CD14-positive monocyte (primary cell): Measurements from ENCODE around the gene IDH2. TPM values are rescaled to one million over a fixed set of nuclear protein-coding genes. Genes with fewer than 3 reads are reported as not detected.

ENCODE experiments used
- DNase-seq, 3 donors: peaks; one replicate each; pipeline ENCODE4 v3.0.0-alpha.2; 2011 to 2022
- H2AFZ ChIP-seq: 2 replicates; pipeline ENCODE4 v1.6.0; 2012; ENCODE audit warnings: mild to moderate bottlenecking, low read depth, low read length, inconsistent platforms; ENCODE audit not compliant: insufficient read depth, poor library complexity, severe bottlenecking
- H3K27ac ChIP-seq, 2 donors: 1 replicate in 1 of 2; 2 replicates in 1 of 2; pipeline ENCODE4 v1.5.1; 2012 to 2013; ENCODE audit warnings: low read length in 2 of 2, control low read depth in 1 of 2, inconsistent platforms in 1 of 2, low read depth in 1 of 2, mild to moderate bottlenecking in 1 of 2
- H3K27me3 ChIP-seq, 2 donors: one replicate each; pipeline versions ENCODE4 v1.6.0 to v1.6.1; 2011 to 2013; ENCODE audit warnings: low read length in 2 of 2; ENCODE audit not compliant: control insufficient read depth in 2 of 2, insufficient read depth in 2 of 2
- H3K36me3 ChIP-seq, 2 donors: replicated peaks in 1 of 2; 1 replicate in 1 of 2; 2 replicates in 1 of 2; pipeline versions ENCODE4 v1.5.1 to v1.6.1; 2012 to 2013; ENCODE audit warnings: low read length in 2 of 2, control low read depth in 1 of 2, inconsistent platforms in 1 of 2, mild to moderate bottlenecking in 1 of 2; ENCODE audit not compliant: insufficient read depth in 2 of 2, control insufficient read depth in 1 of 2
- H3K4me1 ChIP-seq, 2 donors: 1 replicate in 1 of 2; 2 replicates in 1 of 2; pipeline versions ENCODE4 v1.5.1 to v1.6.1; 2012 to 2013; ENCODE audit warnings: low read length in 2 of 2, control low read depth in 1 of 2, inconsistent platforms in 1 of 2, mild to moderate bottlenecking in 1 of 2, moderate library complexity in 1 of 2; ENCODE audit not compliant: insufficient read depth in 2 of 2, control insufficient read depth in 1 of 2
- H3K4me2 ChIP-seq: replicated peaks from 2 replicates; pipeline ENCODE3; 2012; ENCODE audit warnings: low read length, moderate library complexity, mild to moderate bottlenecking; ENCODE audit not compliant: poor library complexity, severe bottlenecking; ENCODE audit errors: extremely low read depth
- H3K4me3 ChIP-seq, 3 experiments: fragments of 200-600 bp in 1 of 3; sonication (generic) in 1 of 3; replicated peaks in 1 of 3; 1 replicate in 2 of 3; 2 replicates in 1 of 3; pipeline ENCODE4 v1.5.1; 2011 to 2013; ENCODE audit warnings: low read length in 3 of 3, mild to moderate bottlenecking in 3 of 3, control low read depth in 2 of 3, low read depth in 2 of 3, inconsistent platforms in 1 of 3, moderate library complexity in 1 of 3
- H3K79me2 ChIP-seq: 2 replicates; pipeline ENCODE4 v1.6.0; 2012; ENCODE audit warnings: mild to moderate bottlenecking, control low read depth, inconsistent platforms, low read length, moderate library complexity; ENCODE audit not compliant: insufficient read depth
- H3K9ac ChIP-seq: 2 replicates; pipeline ENCODE4 v1.6.0; 2017; ENCODE audit warnings: low read length, mild to moderate bottlenecking; ENCODE audit not compliant: insufficient read depth, poor library complexity, severe bottlenecking
- H3K9me3 ChIP-seq, 2 donors: replicated peaks in 1 of 2; 1 replicate in 1 of 2; 2 replicates in 1 of 2; pipeline versions ENCODE4 v1.5.1 to v1.6.1; 2012 to 2013; ENCODE audit warnings: low read length in 2 of 2, control low read depth in 1 of 2; ENCODE audit not compliant: control insufficient read depth in 1 of 2, insufficient read depth in 1 of 2
- H4K20me1 ChIP-seq: 2 replicates; pipeline ENCODE4 v1.6.0; 2012; ENCODE audit warnings: mild to moderate bottlenecking, low read length, control low read depth, moderate library complexity; ENCODE audit not compliant: insufficient read depth
- H3K27ac Mint-ChIP-seq, 7 donors: one replicate each; pipeline ENCODE4 v1.8.0; 2020; ENCODE audit warnings: mild to moderate bottlenecking in 7 of 7, mixed read lengths in 7 of 7, moderate library complexity in 6 of 7, inconsistent platforms in 2 of 7
- H3K27me3 Mint-ChIP-seq, 3 donors: one replicate each; pipeline ENCODE4 v1.8.0; 2021 to 2022; ENCODE audit warnings: low read depth in 3 of 3, mild to moderate bottlenecking in 3 of 3, mixed read lengths in 3 of 3, moderate library complexity in 3 of 3, inconsistent platforms in 1 of 3
- H3K36me3 Mint-ChIP-seq, 2 donors: one replicate each; pipeline ENCODE4 v1.8.0; 2020; ENCODE audit warnings: mixed read lengths in 2 of 2, inconsistent platforms in 1 of 2, mild to moderate bottlenecking in 1 of 2
- H3K4me1 Mint-ChIP-seq: one replicate; pipeline ENCODE4 v1.8.0; 2020; ENCODE audit warnings: mild to moderate bottlenecking, mixed read lengths
- H3K4me3 Mint-ChIP-seq, 2 donors: one replicate each; pipeline ENCODE4 v1.8.0; 2020; ENCODE audit warnings: mild to moderate bottlenecking in 2 of 2, mixed read lengths in 2 of 2, moderate library complexity in 1 of 2
- H3K9me3 Mint-ChIP-seq, 7 donors: one replicate each; pipeline ENCODE4 v1.8.0; 2020 to 2022; ENCODE audit warnings: mixed read lengths in 7 of 7, mild to moderate bottlenecking in 6 of 7, moderate library complexity in 6 of 7, inconsistent platforms in 2 of 7
- WGBS: methylation state at CpG from one replicate; pipeline ENCODE4 v1.1.5; 2013; ENCODE audit warnings: missing lambda C conversion rate; ENCODE audit not compliant: insufficient coverage; 5-methylcytosine and 5-hydroxymethylcytosine counted together
- intact Hi-C, 2 donors: fragments of 100-400 bp; cut with micrococcal nuclease; formaldehyde crosslinking; loops; one replicate each; pipeline versions ENCODE4 v1.15.0 to v1.15.1; 2023
- polyA plus RNA-seq, 3 donors: library from polyadenylated mRNA; depleted of rRNA in 1 of 3; unstranded in 2 of 3; stranded (reverse) in 1 of 3; fragments of 300-500 nt in 2 of 3; fragments of >200 nt in 1 of 3; fragmentation: Illumina TruSeq in 2 of 3; gene quantifications; 1 replicate in 2 of 3; 2 replicates in 1 of 3; pipeline ENCODE4 v1.2.3, GENCODE V29; 2012 to 2021
- TF ChIP-seq, protein P1 (sequence below): fragments of 200-600 bp; IDR thresholded peaks from one replicate; pipeline ENCODE4 v1.8.0; 2022; ENCODE audit warnings: antibody characterized with exemption, mild to moderate bottlenecking

The IDH2 gene
- polyA plus RNA-seq, 3 donors = 40.6 to 115 (median 82.2) TPM

DNA sequence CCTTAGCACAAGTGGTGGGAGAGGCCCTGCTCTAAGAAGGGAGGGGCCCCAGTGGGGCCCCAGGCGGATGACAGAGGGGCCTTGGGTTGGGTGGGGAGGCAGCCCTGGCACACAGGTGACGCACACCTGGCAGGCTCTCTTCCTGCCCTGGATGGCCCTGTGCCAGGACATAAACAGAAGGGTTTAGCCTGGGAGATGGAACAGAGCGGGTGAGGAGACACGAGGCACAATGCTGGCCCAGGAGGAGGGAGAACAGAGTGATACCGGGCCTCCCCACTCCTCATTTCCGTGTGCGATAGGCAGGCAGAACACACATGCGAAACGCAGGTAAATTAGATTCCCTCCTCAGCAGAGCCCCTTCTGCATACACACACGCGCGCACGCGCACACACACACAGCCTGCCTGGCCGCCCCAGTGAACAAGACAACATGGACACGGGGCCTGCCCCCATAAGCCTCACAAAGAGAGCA lies 39.8 kb downstream of the IDH2 start:
- Histone ChIP-seq H3K9ac (peak overlapping the region; percentile 70), H3K4me3 (peak overlapping the region in 1 of 3 experiments; percentile 10), H3K79me2 (peaks cover 75% of the 10 kb centered on the region), H4K20me1 (no peaks in the 10 kb centered on the region), H2AFZ (no peak overlapping the region), H3K4me1 (peaks cover 93 to 97% of the 10 kb centered on the region in 2 donors), H3K36me3 (peaks cover 9 to 13% of the 10 kb centered on the region in 2 donors), H3K9me3 (no peaks in the 10 kb centered on the region), H3K27ac (peak overlapping the region; percentile 91 to 96), H3K4me2 (no peak overlapping the region), H3K27me3 (no peaks in the 10 kb centered on the region)
- Mint-ChIP-seq H3K27ac (peak overlapping the region; percentile 95 to 99 (median 97)), H3K27me3 (peaks cover 0 to 4% (median 0%) of the 10 kb centered on the region in 3 donors), H3K36me3 (peaks cover 14 to 30% of the 10 kb centered on the region in 2 donors), H3K4me1 (peaks cover 87% of the 10 kb centered on the region), H3K4me3 (no peak overlapping the region), H3K9me3 (no peaks in the 10 kb centered on the region)
- WGBS = 94% methylated on average over 10 of the region's 16 CpGs
- no peak for DNase-seq
- TF ChIP-seq, protein P1, sequence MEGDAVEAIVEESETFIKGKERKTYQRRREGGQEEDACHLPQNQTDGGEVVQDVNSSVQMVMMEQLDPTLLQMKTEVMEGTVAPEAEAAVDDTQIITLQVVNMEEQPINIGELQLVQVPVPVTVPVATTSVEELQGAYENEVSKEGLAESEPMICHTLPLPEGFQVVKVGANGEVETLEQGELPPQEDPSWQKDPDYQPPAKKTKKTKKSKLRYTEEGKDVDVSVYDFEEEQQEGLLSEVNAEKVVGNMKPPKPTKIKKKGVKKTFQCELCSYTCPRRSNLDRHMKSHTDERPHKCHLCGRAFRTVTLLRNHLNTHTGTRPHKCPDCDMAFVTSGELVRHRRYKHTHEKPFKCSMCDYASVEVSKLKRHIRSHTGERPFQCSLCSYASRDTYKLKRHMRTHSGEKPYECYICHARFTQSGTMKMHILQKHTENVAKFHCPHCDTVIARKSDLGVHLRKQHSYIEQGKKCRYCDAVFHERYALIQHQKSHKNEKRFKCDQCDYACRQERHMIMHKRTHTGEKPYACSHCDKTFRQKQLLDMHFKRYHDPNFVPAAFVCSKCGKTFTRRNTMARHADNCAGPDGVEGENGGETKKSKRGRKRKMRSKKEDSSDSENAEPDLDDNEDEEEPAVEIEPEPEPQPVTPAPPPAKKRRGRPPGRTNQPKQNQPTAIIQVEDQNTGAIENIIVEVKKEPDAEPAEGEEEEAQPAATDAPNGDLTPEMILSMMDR = no peak
- intact Hi-C loops = loop anchor here in 1 of 2 donors (5.0 kb wide), 1 partner anchor 170 kb away; the partner anchor contains the start of gene AP3S2

DNA sequence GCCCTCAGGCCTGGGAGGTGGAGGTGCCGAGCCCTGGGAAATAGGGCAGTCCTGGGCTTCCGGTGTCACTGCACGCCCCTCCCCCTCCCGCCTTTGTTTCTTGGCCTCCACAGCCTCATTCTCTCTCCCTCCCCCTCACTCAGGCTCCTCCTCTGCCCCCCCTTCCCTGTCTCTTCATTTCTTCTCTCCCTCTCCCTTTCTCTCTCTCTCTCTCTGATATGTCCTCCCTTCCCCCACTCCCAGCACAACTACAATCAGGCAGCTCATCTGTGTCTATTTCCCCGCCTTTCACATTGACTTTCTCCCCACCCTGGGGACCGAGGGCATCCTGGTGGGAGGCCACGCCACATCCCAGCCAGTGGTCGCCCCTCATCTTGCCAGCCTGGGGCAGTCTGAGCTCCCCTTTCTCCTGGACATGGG lies 40.2 kb downstream of the IDH2 start:
- DNase-seq = no peak
- Histone ChIP-seq H3K79me2 (peaks cover 74% of the 10 kb centered on the region), H3K9ac (peak overlapping the region; percentile 70), H3K27ac (peak overlapping the region; percentile 91 to 96), H4K20me1 (no peaks in the 10 kb centered on the region), H2AFZ (no peak overlapping the region), H3K4me1 (peaks cover 98 to 100% of the 10 kb centered on the region in 2 donors), H3K4me2 (no peak overlapping the region), H3K27me3 (no peaks in the 10 kb centered on the region), H3K4me3 (peak overlapping the region in 1 of 3 experiments; percentile 10), H3K9me3 (no peaks in the 10 kb centered on the region), H3K36me3 (peaks cover 5 to 8% of the 10 kb centered on the region in 2 donors)
- Mint-ChIP-seq H3K27ac (peak overlapping the region; percentile 95 to 99 (median 97)), H3K9me3 (no peaks in the 10 kb centered on the region), H3K27me3 (peaks cover 0 to 4% (median 0%) of the 10 kb centered on the region in 3 donors), H3K36me3 (peaks cover 11 to 28% of the 10 kb centered on the region in 2 donors), H3K4me3 (no peak overlapping the region), H3K4me1 (peaks cover 91% of the 10 kb centered on the region)
- TF ChIP-seq, protein P1 = no peak
- 81% methylated on average over 3 of the region's 8 CpGs for WGBS
- intact Hi-C loops = loop anchor here in 1 of 2 donors (5.0 kb wide), 1 partner anchor 170 kb away; the partner anchor contains the start of gene AP3S2
